Measurements from ENCODE around the gene C18orf32.
A peak's percentile ranks its signal among the peaks of the same experiment; 100 is the strongest.
"Not testable (repeated sequence)": the region's sequence is repeated elsewhere in the genome, so short reads cannot be mapped to it uniquely, and the experiment has no call there.

The C18orf32 gene

DNA sequence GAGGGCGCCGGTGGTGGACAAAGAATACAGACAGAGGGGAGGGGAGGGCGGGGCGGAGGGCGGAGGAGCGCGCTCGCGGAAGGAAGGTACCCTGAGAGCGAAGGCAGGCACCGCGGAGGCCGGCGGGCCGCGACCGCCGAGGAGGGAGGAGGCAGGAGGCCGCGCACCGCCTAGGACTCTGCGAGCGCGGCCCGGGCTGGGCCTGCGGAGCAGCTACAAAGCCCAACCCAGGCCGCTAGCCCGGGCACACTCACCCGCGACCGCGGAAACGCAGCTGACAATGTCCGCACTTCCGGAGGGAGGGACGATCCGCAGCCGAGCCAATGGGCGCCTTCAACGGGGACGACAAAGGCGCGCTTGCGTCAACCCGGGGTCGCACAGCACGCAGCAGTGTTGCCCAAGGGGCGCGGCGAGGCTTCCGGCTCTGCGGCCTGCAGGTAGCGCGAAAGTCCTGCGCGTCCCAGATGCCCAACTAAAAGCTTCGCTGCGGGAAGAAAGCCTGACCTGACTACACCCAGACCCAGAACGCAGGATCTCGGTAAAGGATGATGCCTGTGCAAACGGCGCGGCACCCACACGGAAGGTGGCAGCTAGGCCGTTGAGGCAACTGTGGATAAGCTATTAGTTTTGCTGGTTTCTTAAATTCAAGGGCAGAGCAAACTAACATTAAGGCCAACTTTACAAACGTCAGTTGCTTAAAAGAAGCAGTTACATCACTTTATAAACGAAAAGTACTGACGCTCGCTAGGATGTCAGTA is at the start of gene C18orf32:
C18orf32 (minus strand) TSS at position 282 of the 758 bp plus-strand sequence. CDS start 3,486 bp downstream, outside the sequence.
- DNase-seq: peak; percentile 95 to 96

DNA sequence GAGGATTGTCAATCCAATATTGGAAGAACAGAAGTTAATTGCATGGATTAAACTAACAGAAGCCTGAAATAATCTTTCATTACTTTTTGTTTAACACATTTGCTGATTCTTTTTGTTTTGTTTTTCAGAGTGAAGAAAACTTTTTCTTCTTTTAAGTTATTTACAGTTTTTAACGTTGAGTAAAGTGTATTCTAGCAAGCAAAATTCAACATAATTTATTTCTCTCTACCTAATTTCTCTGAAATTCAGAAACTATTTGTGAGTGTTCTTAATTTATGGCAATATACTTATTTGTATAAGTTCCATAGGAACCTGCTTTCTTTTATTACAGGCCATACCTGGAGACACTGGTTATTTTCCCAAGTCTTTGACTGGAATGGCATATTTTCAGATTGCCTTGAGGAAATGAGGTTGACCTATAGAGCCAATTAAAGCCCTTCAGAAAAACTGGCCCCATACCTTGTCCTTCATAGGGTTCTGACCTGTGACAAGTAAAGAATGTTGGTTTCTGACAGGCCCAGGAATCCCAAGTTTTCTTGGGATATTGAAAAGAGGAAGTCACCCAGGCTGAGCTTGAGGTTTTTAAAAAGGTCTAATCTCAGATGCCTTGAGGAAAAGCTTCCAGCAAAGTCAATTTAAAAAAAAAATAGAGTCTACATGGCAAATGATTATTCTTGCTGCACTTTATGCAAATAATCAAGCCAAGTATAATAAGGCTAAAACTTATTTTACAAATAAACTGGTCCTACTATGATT is 48.0 kb upstream of the C18orf32 start:
- DNase-seq: no peak

DNA sequence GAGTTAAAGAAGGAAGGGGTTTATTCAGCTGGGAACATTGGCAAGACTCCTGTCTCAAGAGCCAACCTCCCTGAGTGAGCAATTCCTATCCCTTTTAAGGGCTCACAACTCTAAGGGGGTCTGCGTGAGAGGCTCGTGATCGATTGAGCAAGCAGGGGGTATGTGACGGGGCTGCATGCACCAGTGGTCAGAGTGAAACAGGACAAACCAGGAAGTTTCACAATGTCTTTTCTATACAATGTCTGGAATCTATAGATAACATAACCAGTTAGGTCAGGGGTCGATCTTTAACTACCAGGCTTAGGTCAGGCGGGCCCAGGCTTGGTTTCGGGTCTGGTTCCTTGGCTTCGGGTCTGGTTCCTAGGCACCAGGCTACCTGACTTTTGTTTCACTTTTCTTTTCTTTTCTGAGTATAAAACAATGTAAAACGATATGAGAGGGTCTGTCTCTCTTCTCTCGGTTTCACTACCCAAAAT is 44.7 kb upstream of the C18orf32 start:
- no peak for DNase-seq

DNA sequence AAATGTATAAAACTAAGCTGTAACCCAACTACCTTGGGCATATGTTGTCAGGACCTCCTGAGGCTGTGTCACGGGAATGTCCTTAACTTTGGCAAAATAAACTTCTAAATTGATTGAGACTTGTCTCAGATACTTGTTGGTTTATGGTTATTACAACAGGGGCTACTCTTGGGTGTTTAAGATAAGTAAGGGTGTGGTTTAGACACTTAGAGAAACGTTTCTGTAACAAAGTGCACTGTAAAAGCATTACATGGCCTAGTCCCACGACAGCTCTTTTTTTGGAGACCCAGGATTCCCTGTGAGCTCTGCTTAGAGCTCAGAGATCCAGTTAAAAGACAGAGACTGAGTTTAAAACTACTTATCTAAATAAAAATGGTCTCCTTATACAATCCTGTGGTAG is 42.6 kb upstream of the C18orf32 start:
- DNase-seq: no peak

DNA sequence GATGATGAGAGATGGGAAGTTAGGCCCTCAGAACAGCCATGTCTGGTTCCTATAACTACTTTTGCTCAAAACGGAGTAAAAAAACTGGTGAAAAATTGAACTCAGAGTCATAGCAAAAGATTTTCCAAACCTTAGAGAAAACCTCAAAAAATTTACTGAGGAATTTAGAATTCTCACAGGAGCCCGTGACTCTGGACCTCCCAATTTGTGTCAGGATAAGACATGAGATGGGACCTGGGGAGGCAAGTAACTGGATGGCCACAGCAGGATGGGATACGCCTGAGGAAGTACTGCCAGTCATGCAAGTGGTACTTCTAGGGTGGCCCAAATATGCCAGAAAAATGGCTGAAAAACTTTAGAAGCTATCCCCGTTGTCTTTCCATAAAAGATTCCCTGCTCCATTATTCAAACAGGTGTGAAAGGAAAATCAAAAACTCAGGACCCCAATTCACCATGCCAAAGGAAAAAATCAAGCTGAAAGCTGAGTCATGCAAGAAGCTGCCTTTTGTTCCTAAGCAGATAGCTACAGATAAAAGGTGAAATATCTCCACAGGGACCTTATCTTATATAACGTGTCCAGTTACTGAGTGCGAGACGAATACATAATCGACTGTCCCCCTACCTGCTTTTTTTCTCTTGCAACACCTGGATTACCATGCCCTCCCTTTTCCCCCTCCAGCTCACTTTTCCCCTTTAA is 40.7 kb upstream of the C18orf32 start:
- DNase-seq: no peak

DNA sequence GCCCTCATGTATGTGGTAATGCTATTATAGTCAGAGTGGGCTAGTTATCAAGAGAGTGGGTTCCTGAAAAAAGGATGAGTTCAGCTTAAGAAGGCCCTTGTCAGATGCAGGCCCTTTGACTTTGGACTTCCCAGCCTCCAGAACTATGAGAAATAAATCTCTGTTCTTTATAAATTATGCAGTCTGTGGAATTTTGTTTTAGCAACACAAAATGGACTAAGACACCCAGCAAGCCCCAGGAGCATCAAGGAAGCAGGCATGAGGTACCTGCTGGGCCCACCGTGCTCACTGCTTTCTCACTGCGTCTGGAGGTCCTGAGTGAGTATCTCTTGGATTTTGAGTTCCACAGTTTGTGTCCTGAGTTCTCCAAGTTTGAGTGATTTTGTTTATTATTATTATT is 38.9 kb upstream of the C18orf32 start:
- DNase-seq: no peak

DNA sequence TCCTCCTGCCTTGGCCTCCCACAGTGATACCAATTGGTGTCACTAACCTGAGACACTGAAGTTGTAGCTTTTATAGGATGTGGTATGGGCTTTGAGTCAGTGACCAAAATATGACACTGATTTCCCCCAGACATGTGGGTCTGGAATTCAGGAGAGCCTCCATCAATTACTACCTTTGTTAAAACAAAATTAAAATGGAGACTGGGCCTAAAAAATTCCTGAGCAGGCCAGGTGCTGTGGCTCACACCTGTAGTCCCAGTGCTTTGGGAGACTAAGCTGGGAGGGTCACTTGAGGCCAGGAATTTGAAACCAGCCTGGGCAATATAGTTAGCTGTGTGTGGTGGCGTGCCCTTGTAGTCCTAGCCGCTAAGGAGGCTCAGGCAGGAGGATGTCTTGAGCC is 37.9 kb upstream of the C18orf32 start:
- no peak for DNase-seq

DNA sequence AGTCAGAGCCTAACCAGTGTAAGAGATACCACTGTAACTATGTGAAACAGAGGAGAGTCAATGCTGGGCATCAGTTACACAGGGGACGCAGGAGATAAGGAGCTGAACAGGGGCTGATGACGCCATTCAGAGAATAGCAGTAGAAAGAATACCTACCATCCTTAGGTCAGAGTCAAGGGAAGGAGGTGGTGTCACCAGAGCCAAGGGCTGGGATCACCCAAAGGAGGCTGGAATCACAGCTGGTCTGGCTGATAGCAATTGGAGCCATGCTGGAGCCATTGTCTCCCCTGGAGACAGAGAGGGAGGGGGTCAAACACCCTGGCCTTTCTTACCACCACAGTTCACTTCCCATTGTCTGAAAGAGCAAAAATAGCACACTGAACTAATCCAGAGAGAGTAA is 37.3 kb upstream of the C18orf32 start:
- DNase-seq: no peak

DNA sequence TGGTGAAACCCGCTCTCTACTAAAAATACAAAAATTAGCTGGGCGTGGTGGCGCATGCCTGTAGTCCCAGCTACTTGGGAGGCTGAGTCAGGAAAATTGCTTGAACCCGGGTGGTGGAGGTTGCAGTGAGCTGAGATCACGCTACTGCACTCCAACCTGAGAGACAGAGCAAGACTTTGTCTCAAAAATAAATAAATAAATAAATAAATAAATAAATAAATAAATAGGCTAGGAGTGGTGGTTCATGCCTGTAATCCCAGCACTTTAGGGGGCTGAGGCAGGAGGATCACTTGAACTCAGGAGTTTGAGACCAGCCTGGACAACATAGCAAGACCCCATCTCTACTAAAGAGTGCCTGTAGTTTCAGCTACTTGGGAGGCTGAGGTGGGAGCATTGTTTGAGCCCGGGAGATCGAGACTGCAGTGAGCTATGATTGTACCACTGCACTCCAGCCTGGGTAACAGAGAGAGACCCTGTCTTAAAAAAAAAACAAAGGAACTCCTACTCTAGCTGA is 36.6 kb upstream of the C18orf32 start:
- DNase-seq: not testable (repeated sequence)

DNA sequence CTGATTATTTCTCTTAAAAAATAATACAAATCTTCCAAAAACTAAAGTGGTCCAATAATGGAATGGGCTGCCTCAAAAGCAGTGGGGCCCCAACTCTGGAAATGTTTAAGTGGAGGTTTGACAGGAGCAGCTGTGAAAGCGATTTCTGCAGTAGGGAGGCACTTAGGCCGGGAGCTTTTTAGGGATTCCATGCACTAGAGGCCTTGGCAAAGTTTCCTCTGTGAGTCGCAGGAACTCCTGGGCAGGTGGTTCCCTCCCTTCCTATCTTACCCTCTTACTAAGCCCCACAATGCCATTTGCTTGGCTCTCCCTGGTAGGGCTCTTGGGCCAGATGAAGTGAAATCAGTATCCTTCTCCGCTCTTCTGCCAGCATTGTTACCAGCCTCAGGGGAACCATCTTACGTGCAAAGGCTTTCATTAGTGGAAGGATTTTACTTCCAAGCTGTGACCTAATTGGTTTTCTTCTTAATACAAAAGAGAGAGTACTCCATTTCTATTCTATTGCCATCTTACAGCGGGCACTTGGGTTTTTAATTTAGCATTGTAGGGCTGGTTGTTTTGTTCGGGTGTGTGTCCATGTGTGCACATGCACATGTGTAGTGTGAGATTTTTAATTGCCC is 34.3 kb upstream of the C18orf32 start:
- DNase-seq: no peak

DNA sequence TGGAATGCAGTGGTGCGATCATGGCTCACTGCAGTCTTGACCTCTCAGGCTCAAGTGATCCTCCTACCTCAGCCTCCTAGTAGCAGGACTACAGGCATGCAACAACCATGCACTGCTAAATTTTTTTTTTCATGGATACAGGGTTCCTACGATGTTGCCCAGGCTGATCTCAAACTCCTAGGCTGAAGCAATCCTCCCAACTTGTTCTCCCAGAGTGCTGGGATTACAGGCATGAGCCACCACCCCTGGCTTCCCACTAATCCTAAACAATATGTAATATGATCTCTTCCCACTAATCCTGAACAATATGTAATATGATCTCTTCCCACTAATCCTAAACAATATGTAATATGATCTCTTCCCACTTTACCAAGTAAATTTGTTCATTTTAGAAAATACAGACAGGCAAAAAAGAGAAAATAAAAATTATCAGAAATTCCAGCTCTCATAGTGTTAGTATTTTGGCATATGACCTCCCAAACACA is 33.7 kb upstream of the C18orf32 start:
- no peak for DNase-seq

DNA sequence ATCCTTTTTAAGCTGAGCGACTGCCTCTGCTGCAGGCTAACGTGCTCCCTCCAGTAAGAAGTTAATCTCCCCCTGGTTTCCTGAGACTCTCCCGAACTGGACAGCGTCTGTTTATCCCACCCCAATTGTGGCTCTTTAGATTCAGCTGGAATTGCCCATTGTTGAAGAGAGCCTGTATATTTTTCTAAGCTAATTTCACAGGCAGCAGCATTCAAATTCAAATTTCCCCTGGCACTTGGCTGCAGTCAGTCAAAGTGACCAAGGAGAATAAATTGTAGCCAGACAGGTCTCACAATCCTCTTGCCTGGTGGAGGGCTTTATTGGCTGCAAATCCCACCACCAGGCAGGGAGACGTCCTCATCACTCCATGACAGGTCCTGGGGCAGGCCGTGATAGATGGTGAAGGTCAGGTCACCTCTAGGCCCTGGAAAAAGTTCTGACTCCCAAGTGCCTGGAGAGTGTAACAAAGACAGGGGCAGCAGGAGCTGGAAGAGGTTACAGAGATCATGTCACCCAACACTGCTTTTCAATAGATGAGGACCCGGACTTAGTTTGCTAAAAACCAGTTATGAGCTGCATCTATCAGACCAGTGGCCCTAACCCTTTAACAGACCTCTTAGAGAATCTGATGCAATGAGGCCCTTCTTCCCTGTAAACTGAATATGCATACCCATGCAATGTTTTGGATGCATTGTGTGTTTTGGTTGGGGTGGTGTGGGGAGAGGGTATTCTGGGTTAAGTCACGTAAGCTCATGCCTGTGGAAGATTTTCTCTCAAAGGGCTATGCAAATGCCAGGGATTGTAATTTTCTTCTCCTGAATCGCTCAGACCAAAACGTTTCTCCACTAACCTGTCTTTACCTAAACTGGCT is 32.3 kb upstream of the C18orf32 start:
- DNase-seq: no peak

DNA sequence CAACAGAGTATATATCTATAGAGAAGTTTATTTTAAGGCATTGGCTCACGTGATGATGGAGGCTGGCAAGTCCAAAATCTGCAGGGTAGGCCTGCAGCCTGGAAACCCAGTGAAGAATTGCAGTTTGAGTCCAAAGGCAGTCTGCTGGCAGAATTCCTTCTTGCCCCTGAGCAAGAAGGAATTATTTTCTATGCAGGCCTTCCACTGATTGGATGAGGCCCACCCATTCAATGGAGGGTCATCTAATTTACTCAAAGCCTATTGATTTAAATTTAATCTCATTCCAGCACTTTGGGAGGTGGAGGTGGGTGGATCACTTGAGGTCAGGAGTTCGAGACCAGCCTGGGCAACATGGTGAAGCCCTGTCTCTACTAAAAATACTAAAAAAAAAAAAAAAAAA is 30.4 kb upstream of the C18orf32 start:
- DNase-seq: no peak

DNA sequence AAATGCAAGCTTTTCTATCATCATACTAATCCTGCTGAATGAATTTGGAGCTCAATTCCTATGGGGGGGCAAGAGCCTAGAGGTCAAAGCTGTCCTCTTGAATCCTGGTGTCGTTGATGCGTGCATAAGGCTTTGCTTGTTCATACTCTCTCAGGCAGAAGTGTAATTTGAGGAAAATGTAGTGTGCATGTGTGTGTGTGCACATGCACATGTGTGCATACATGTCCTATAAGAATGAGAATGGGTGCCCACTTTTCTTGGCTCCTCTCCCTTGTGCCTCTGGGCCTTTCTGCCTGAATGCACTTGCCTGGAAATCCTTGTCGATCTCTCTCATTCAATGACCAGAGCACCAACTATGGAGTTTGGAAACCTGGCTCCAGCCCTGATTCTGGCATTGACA is 28.5 kb upstream of the C18orf32 start:
- no peak for DNase-seq

DNA sequence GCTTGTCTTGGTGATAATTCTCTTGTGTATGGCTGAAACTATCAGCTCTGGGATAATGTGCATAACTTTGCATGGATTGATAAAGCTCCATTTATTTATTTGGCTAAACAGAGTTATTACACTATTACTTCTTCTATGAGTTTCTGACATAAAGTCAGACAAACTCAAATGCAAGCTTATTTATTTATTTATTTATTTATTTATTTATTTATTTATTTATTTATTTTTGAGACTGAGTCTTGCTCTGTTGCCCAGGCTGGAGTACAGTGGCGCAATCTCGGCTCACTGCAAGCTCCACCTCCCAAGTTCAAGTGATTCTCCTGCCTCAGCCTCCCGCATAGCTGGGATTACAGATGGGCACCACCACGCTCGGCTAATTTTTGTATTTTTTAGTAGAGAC is 28.0 kb upstream of the C18orf32 start:
- DNase-seq: not testable (repeated sequence)

DNA sequence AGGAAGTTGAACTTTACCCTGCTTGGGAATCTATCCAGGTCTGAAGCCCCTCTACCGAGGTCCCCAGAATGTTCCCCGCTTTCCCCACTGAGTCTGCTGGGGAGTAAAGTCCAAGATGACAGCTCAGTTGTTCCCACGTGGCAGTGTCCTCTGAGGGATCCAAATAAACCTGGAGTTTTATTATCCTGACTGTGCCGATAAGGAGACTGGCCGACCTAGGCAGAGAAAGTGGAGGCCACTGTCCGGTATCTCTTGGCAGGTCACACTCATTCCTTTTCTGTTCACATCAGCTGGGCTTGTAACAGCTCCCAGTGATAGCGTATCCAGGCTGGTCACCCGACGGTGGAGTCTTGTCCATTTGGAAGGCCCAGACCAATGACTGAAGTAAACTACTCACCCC is 27.5 kb upstream of the C18orf32 start:
- no peak for DNase-seq

DNA sequence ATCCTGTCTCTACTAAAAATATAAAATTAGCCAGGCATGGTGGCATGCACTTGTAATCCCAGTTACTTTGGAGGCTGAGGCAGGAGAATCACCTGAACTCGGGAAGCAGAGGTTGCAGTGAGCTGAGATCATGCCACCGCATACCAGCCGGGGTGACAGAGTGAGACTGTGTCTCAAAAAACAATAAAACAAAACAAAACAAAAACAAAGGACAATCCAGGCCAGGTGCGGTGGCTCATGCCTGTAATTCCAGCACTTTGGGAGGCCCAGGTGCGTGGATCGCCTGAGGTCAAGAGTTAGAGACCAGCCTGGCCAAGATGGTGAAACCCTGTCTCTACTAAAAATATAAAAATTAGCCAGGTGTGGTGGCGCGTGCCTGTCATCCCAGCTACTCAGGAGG is 25.8 kb upstream of the C18orf32 start:
- not testable (repeated sequence) for DNase-seq

DNA sequence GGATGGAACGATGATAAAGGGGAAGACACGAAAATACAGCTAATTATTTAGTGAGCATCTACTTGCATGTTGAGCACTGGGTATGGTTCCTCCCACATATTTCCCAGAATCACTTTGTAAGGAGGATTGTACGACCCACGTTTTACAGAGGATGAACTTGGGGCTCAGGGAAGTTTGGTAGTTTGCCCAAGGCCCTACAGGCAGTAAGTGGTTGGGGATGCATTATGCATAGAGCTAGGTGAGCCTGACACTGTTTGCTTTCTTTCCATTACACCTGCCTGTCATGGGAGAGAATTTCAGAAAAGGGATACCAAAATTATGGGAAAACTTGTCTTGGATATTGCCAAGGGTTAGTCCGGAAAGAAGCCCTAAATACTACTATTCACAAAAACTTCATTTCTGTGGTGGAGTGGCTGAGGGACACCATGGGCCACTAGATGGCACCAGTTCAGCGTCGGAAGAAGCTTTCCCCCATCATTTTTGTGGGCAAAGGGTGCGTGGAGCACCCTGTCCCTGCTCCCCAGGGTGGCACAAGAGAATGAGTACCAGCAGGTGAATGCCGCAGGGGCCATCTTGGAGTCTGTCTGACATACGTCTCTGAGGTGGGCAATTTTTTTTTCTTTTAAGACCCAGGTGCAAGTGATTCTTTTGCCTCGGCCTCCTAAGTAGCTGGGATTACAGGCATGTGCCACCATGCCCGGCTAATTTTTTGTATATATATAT is 23.5 kb upstream of the C18orf32 start:
- DNase-seq: peak; percentile 50 to 56

DNA sequence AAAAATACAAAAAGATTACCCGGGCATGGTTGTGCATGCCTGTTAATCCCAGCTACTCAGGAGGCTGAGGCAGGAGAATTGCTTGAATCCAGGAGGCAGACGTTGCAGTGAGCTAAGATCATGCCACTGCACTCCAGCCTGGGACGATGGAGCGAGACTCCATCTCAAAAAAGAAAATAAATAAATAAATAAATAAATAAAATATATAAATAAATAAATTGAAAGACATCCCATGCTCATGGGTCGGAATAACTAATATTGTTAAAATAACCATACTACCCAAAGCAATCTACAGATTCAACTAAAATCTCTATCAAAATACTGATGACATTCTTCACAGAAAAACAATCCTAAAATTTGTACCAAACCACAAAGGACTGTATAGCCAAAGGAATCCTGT is 19.4 kb upstream of the C18orf32 start:
- DNase-seq: not testable (repeated sequence)

DNA sequence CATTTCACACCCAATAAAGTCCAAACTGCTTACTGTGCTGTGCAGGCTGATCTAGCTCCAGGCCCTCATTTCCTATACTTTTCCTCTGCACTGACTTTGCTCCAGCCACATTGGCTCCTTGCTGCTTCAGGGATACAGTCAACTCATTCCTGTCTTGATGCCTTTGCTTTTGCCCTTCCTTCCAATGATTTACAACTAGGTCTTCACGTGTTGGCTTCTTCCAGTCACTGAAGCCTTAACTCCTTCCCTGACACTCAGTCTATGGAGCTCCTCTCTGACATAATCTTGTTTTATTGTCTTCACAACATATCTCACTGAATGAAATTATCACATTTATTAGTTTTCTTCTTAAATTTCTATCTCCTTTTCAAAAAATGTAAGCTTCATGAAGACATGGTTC is 16.9 kb upstream of the C18orf32 start:
- no peak for DNase-seq

Data from activated CD4-positive, alpha-beta T cell treated with anti-CD3 and anti-CD28 coated beads, Interleukin-2, amount 50 U/mL, for 48 hours (primary cell).